Activated gamma-delta T cell (primary cell): Measurements from ENCODE around the gene MMAB.

ENCODE experiments used
- DNase-seq: peaks from one replicate; lab custom pipeline; 2025; lab: John Stamatoyannopoulos, UW

Gene MMAB

DNA sequence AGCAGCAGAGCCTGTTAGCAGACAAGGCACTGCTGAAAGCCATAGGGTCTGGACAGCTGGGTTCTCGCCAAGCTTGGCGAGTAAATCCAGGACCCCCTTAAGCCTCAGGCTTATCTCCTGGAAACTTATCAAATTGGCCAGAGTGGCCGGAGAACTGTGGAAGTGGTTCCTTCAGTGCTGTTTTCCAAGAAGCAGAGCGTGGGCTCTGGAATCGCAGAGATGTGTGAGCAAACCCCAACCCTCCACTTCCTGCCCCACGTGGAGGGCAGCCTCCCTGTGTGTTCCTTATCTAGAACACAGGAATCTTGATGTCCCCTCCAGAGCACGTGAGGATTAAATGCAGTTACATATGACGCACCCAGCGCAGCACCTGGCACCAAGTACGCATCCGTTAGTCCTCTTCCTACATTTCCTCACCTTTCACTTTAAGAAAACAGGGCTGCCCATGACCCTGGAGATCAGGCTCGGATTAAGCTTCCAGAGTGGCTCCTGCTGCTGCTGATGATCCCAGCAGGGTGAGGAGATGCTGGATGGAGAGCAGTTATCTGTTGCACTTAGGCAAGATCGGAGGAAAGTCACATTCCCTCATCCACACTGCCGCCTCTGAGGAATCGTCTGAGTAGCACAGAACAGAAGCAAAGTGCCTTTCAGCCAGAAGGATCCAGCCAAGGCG is 35.0 kb downstream of the MMAB start:
- no peak for DNase-seq

DNA sequence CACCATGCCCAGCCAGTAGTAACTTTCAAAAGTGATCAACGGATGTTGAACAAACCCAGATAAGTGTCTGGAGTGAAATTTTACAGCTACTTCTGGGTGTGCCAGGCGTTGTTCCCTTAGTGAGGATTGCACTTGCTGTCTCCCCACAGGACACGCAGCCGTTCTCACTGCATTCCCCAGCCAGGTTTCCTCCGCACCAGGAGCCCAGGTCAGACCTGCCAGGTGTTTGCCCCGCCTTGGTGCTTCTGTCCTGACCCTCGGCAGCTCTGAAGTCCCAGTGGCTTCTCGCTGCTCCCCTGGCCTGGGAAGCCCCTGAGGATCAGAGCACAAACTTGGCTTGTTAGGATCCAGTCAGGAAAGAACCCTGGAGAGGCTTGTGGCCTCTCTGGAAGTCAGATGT is 36.2 kb downstream of the MMAB start:
- no peak for DNase-seq

DNA sequence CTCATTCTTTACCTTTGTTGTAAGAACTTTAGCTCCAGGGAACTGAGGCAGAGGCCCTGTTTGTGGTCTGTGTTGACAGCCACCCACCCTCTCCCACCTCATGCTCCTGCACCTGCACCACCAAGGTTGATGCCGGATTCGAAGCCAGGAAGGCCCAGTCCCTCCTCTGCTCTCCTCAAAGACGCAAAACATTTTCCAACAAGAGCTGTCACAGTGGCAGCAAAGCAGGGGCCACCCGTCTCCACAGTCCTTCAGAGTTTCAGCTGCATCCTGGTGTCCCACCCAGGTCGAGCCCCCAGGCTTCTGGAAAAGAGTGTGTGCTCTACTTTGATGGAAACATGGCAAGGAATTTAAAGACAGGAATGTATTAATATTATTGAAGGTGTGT is 37.4 kb downstream of the MMAB start:
- DNase-seq = no peak

DNA sequence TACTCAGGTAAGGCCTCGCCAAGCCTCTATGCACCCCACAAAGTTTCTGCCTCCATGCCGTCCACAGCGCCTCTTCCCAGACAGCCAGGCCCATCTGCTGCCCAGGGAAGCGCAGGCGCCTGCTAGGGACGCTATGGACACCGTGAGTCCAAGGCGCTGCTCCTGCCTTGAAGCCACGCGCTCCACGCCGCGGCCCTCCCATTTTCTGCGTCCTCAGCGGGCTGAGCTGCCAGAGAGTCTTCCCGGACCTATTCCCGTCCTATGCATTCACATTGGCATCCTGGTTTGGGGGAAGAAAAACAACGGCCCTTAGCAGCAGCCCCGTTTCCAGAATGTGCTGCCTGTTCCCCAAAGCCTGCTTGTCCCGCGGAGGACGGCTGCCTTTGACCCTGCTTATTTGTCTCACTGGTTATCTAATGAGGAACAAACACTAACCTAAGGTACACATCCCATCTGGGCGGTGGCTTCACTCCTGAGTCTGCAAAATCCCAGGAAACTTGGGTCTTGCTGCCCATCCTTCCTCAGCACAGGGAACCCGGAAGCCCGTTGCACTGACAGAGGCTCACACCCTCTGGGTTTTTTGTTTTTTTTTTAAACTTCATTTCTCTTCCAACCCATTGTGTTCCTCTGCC is 38.0 kb downstream of the MMAB start:
- no peak for DNase-seq

DNA sequence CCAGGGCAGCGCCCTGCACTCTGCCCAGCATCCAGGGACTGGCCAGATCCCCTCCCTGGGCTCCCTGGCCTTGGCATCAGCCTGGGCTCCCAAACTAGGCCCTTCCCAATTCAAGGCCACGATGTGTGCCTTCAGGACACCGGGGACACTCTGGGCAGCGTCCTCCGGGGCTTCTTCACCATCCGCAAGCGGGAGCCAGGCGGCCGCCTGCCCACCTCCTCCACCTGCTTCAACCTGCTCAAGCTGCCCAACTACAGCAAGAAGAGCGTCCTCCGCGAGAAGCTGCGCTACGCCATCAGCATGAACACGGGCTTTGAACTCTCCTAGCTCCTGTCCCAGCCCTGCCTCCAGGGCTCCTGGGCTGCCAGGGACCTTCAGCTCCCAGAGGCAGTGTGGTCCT is 38.8 kb downstream of the MMAB start:
- no peak for DNase-seq

DNA sequence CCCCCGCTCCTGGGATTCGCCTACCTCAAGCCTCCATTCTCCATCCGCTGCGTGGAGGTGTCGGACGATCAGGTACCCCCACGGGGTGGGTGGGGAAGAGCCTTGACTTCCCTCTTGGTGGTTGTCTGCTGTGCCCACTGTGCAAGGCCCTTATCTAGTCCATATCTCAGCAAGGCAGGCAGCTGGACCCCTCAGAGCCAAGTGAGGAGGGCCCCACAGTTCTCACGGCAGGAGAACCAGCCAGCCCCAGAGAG is 39.9 kb downstream of the MMAB start:
- DNase-seq = no peak

DNA sequence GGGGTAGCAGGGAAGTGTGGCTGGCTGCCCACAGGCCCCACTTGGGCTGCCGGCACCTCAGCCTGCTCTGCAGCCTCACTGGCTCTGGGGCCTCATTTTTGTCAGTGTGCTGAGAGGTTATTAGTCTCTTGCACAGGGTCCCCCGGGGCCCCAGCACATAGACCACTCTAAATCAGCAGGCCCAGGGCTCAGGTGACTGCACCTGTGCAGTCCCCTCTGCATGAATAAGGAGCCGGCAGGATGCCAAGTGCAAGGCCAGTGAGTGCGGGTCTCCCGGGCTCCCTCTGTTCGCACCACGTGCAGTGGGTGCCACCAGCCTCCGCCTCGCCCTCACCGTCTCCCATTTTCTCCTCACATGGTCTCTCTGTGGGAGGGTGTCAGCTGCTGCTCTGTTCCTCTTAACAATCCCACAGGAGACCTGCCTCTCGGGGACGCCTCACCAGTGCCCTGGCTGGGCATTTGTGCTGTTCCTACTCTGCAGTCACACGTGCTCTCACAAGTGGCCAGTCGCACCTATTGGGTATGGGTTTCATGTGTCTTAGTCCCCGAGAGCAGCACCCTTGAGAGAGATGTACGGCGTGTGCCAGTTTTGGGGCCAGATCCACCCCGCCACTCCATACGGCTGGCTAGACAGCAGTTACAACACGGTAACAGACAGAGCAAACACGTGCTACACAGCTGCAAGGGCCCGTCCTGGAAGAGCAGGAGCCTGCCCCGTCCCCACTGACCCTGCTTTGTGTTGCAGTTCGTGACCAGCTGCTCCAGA is 40.4 kb downstream of the MMAB start:
- no peak for DNase-seq

DNA sequence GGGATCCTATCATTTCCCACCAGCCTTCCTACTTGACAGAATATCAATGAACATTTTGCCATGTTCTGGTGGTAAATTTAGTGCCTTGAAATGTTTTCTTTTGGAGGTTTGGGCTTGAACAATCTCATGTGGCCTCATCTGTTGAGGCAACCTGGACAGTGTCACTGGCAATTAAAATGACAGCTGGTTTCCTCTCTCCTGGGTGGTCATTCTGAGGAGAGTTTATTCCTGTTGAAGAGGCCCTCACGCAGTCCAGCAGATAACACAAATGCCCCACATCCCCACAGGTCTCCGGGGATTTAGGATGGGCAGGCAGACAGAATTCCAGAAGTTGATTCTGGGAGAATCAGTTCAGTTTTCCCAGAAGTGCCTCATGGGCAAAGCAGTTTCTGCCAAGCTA is 41.9 kb downstream of the MMAB start:
- DNase-seq = no peak

DNA sequence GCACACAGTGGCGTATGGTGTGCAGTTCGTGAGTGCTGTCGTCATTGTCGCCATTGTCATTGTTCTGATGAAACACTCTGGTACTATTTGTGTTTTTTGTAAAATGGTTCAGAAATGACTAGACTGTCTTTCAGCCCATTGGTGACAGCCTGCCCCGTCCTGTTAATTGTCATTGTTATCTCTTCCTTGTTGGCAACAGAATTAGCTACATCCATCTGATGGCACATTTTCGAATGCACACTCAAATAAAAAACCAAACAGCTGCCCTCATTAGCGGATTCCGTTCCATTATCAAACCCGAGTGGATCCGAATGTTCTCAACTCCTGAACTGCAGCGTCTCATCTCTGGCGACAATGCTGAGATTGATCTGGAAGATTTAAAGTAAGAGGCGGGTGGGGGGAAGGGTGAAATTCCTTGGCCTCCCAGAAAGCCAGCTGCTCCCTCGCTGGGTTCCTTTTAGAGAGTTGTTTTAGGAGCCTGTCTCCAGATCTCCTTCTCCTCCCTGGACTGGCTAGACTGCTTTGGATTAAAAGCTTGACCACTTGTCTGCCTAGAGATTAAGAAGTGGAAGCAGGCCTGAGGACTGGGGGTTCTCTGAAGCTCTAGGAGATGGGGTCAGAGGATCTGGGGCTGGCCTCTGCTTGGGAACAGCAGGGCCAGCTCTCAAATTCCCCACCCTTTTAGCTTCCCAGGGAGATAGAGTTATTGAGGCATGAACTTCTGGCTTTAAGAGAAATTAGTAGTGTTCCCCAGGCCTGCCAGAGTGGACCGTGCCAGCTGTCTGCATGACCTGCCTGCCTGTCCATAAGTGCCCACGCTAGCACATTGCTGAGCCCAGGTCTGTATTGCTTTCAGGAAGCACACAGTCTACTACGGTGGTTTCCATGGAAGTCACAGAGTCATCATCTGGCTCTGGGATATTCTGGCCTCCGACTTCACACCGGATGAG is 43.3 kb downstream of the MMAB start:
- no peak for DNase-seq

DNA sequence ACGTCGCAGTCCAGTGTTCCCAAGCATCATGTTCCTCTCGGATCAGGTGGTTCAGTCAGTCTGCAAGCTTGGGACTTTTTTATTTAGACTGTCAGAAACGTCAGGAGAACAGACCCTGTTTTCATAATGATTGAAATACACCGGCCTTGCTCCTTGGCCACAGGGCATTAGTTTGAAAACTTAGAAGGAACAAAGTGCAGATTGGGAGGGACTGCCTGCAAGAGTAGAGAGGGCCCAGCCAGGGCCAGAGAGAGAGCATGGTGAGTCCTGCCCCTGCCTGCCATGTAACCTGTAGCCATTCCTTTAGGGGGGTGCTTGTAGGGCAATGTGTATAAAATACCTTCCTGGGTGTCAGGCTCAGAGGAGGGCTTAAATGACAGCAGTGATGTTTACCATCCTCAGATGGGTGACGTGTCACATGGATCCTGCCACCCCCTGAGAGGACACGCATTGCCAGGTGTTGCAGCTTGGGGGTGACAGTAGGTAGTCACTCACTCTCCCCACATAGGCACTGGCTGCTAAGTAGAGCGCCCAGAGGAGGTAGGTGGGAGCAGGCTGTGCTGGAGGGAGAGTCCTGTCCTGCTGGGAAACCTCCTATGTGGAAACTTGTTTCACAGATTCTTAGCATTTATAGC is 45.7 kb downstream of the MMAB start:
- no peak for DNase-seq

DNA sequence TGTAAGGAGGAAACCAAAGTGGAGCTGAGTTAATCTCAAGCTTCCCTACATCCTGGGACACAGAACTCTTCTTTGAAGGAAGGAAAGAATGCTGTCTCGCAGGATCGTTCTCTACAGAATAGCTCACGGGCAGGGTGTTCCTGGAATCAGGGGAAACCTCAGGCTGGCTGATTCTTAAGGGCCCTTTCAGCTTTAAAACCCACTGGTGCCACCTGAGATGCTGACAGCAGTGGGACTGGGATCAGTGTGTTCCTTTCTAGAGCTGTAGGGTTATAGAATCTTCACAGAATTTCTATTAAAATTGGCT is 48.1 kb downstream of the MMAB start:
- DNase-seq = no peak

DNA sequence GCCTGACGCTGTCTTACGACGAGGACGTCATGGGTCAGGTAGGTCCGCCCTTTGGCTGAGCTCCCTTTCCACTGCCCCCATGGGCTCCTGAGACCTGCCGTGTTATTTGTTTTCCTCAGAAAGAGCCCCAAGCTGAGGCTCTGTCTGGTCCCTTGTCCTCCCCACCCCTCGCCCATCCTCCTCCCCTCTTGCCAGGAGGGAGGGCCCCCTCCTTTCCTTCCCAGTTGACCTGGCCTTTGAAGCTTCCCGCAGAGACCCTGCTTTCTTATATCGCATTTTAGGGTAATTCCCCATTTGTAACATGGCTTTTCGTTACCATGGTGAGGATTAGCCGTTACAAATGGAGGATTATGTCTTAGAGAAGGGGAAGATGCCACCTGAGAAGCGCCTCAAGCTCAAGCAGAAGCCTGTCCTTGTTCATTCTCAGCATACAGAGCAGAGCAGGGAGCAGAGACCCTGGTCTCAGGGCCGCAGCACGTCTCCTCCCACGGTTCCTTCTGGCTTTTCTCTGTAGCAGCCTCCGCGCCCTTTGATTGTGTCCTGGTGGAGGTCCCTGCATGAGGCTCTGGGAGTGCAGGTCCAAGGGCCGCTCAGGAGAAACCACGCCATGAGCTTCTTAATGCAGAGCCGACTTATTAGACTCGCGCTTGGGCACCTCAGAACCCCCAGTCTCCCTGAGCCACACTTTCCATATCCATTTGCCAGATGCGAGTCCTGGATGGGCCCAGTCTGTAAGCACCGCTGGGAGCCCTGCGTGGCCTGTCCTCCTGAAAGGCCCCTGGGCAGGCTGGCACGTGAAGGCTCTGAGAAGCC is 48.6 kb downstream of the MMAB start:
- no peak for DNase-seq

DNA sequence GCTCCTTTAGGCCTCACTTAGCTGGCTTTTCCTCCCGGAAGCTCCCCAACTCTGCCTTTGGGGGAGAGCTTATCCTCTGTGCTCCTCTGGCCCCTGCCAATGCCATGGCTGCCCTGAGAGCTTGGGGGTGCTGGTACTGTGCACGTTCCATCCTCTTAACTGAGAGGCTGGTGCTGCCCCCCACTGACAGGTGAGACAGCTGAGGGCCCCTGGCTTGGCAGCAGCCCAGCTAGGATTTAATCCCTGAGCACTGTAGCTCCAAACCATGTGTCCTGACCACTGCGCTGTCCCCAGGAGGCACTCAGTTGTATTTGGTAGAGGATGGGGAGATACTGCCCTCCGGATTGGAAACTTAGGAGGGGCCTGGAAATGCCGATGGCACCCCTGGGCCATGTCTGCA is 49.8 kb downstream of the MMAB start:
- no peak for DNase-seq

DNA sequence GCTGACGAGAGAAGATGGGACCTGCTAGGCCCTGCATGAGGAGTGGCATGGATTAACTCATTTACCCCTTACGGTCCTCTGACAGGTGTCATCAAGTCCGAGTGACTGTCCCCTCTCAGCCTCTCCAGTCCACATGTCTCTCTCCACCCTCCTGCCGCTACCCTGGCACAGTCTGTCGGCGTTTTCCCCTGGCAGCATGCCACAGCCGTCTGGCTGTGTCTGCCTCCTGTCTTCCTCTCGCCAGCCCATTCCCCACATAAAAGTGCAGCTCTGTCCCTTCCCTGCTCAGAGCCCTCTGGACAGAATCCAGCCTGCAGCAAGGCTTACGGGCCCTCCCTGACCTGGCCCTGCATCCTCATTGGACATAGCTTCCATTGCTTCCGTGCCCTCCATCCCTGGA is 50.2 kb downstream of the MMAB start:
- no peak for DNase-seq

DNA sequence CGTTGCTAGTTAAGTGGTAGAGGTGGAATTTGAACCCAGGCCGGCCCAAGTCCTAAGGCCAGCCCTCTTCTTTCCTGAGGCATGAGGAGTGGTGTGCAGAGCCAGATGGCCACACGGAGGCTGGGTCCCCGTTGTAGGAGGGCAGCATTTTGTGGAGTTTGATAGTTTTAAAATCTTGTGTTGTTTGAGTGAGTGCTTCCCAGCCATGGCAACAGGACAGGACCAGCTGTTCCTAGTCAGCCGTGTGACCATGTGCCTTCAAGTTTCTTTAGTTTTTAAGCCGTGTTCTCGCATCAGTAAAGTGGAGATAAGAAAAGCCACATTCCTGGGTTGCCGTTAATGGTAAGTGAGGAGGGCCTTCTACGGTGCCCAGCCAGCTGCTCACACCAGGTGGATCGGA is 51.5 kb downstream of the MMAB start:
- no peak for DNase-seq

DNA sequence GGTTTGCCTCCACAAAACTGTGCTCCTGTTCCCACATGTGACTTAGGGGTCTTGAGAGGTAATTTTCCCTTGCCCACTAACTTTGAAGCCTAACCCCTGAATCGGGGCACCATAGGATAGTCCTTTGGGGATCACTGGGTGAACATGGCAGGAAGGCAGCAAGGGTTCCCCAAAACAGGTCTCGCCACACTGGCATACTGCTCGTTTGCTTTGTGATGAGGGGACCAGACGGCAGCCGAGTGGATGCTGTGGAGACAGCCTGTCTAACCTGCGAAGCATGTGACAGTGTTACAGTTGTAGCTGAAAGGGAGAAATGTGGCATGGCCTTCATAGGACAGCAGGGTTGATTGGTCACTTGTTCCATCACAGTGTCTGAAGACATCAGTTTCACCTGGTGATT is 53.5 kb downstream of the MMAB start:
- DNase-seq = no peak

DNA sequence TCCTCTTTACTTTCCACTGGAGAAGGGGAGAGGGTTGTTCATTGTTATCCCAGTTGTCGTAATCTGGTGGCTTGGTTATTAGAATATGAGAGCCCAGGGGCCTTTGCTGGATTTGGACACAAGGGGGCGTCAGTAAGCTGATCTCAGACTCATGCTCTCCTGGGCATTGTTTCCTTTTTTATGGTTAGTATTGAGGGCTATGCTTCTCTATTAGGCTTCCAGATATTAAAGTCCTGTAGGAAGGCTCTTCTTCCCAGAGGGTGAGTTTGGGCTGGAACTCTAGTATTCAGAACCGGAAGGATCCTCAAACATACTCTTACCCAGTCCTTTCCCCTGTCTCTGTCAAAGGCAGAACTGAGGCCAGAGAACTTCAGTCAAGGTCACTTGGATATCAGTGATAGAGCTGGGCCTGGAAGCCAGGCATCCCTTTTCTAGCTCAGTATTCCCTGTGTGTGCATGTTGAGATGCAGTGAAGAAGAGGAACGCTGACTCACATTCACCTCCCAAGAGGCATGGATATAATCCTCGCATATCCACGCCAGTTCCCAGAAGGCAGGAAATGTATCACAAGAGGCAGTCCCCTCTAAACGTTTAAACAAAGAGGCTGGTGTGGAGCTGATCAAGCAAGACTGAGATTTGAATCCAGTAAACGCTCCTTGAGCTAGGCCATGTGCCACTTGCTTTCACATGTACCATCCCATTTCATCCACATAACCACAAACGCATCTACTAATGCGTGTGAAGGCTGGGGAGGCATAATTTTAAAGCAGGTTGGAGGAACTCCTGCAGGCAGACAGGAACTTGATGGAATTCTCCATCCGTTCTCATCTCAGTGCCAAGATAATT is 54.3 kb downstream of the MMAB start:
- no peak for DNase-seq

DNA sequence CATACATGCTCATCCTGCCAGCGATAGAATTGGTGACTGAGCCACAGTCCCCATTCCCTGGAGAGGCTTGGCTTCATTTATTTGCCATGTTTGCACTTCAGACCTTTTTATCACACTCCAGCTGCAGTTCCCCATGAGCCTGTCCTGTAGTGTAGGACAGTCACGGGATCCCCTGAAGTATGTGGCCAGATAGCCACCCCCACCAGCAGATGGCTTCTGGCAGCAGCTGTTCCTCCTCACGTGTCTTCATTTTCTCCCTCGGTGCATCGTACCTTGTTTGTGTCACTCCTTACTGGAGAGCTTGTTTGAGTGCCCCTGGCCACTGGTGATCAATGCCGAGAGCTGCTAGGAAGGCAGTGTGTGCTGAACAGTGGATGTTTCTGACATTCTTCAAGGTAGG is 55.7 kb downstream of the MMAB start:
- DNase-seq = no peak

DNA sequence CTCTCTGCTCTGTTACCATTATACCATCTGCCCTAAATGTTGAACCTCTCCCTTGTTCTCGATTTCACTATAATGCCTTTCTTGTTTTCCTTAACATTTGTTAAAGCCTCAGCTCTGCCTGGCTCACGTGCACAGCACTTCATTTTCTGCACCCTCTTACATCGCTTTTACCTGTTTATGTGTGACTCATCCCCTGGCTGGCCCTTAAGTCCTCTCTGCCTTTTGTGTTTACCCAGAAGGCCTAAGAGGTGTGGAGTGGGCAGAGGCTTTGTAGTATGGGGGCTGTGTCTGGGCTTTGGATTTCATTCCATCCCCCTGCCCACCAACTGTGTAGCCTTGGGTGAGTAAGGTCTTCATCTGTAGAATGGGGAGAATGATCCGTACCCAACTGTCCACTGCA is 59.3 kb downstream of the MMAB start:
- DNase-seq = no peak

DNA sequence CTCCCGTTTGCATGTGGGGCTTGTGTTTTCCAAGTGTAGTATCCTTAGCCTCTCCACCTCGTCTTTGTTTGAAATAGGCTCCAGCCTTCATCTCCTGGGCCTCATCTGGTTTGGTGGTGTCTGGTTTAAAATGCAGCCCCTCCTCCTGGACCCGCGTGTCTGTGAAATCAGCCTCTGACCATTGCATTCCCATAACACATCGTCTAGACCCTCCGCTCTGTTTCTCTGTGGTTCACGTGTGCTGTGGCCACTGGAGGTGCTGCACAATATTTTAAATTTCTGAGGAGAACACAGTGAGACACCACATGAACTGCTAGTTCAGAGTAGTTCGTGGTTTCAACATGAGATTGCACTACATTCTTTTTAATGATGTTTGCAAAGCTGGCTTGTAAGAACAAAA is 60.3 kb downstream of the MMAB start:
- no peak for DNase-seq

DNA sequence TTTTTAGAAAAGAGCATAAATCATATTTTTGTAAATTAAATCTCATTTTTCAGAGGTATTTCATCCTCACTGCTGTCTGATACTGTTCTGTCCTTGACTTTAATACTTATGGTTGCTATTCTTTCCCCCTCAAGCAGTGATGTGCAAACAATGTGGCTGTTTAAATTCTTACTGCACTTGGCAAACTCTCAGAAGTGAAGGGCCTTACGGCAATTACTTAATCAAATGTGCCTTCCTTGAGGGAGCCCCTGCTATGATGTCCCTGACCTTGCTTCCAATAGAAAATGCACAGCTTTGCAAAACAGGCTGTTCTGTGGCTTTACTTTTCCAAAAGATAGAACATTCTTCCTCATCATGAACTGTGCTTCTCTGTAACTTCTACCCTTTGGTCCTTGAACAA is 60.7 kb downstream of the MMAB start:
- no peak for DNase-seq
